H9 (cell line): ENCODE measurements around the gene KIF26B. TPM values are rescaled to one million over a fixed set of nuclear protein-coding genes. Genes with fewer than 3 reads are reported as not detected.

Source experiments
- DNase-seq: peaks from one replicate; pipeline ENCODE4 v3.0.0-alpha.2; 2017
- H2AFZ ChIP-seq: one replicate; pipeline ENCODE4 v1.6.1; 2013; ENCODE audit warnings: mild to moderate bottlenecking, low read length, control low read depth, moderate library complexity
- H2AK5ac ChIP-seq: 2 replicates; pipeline ENCODE4 v1.6.1; 2013; ENCODE audit warnings: low read length, control low read depth, mixed read lengths; ENCODE audit not compliant: insufficient read length
- H2BK120ac ChIP-seq: one replicate; pipeline ENCODE4 v1.6.1; 2013; ENCODE audit warnings: low read depth, mild to moderate bottlenecking, low read length, control low read depth, inconsistent platforms; ENCODE audit not compliant: poor library complexity, severe bottlenecking
- H2BK12ac ChIP-seq: 2 replicates; pipeline ENCODE4 v1.6.1; 2013; ENCODE audit warnings: low read length, control low read depth, mixed read lengths, low read depth; ENCODE audit not compliant: insufficient read length
- H2BK15ac ChIP-seq: 2 replicates; pipeline ENCODE4 v1.6.1; 2013; ENCODE audit warnings: low read depth, low read length, control low read depth
- H2BK20ac ChIP-seq: one replicate; pipeline ENCODE4 v1.6.1; 2013; ENCODE audit warnings: low read depth, mild to moderate bottlenecking, low read length, control low read depth, inconsistent platforms; ENCODE audit not compliant: poor library complexity, severe bottlenecking
- H2BK5ac ChIP-seq: 2 replicates; pipeline ENCODE4 v1.6.1; 2013; ENCODE audit warnings: low read length, control low read depth, mixed read lengths; ENCODE audit not compliant: insufficient read length
- H3K14ac ChIP-seq: 2 replicates; pipeline ENCODE4 v1.6.1; 2013; ENCODE audit warnings: low read length, control low read depth; ENCODE audit not compliant: insufficient read depth
- H3K18ac ChIP-seq: 2 replicates; pipeline ENCODE4 v1.6.1; 2013; ENCODE audit warnings: low read depth, mild to moderate bottlenecking, mixed read lengths, low read length, control low read depth; ENCODE audit not compliant: insufficient read length
- H3K23ac ChIP-seq: 2 replicates; pipeline ENCODE4 v1.6.1; 2013; ENCODE audit warnings: low read length, control low read depth, mixed read lengths, low read depth; ENCODE audit not compliant: insufficient read length
- H3K23me2 ChIP-seq: 2 replicates; pipeline ENCODE4 v1.6.1; 2013; ENCODE audit warnings: low read depth, mild to moderate bottlenecking, mixed read lengths, low read length, control low read depth; ENCODE audit not compliant: insufficient read length, poor library complexity, severe bottlenecking
- H3K27ac ChIP-seq: 2 replicates; pipeline ENCODE4 v1.5.1; 2013; ENCODE audit warnings: low read length, control low read depth, mixed read lengths, low read depth; ENCODE audit not compliant: insufficient read length
- H3K27me3 ChIP-seq: 2 replicates; pipeline ENCODE4 v1.6.1; 2013; ENCODE audit warnings: low read length, control low read depth, inconsistent platforms; ENCODE audit not compliant: insufficient read depth
- H3K4ac ChIP-seq: 2 replicates; pipeline ENCODE4 v1.6.1; 2013; ENCODE audit warnings: low read depth, mild to moderate bottlenecking, control low read depth, inconsistent platforms, low read length, moderate library complexity
- H3K4me1 ChIP-seq: 2 replicates; pipeline ENCODE4 v1.6.1; 2013; ENCODE audit warnings: low read length, control low read depth, inconsistent platforms; ENCODE audit not compliant: insufficient read depth
- H3K4me2 ChIP-seq: 2 replicates; pipeline ENCODE4 v1.6.1; 2013; ENCODE audit warnings: low read length, control low read depth, mixed read lengths; ENCODE audit not compliant: insufficient read length, insufficient read depth
- H3K56ac ChIP-seq: 2 replicates; pipeline ENCODE4 v1.6.1; 2013; ENCODE audit warnings: low read depth, mild to moderate bottlenecking, mixed read lengths, low read length, control low read depth; ENCODE audit not compliant: insufficient read length
- H3K79me1 ChIP-seq: 2 replicates; pipeline ENCODE4 v1.6.1; 2013; ENCODE audit warnings: low read depth, mild to moderate bottlenecking, moderate library complexity, low read length, control low read depth, inconsistent platforms; ENCODE audit not compliant: insufficient read depth, poor library complexity, severe bottlenecking
- H3K79me2 ChIP-seq: 2 replicates; pipeline ENCODE4 v1.6.1; 2013; ENCODE audit warnings: low read length, control low read depth, inconsistent platforms; ENCODE audit not compliant: insufficient read depth
- H3K9ac ChIP-seq: 2 replicates; pipeline ENCODE4 v1.6.1; 2013; ENCODE audit warnings: low read length, control low read depth, mixed read lengths; ENCODE audit not compliant: insufficient read length; ENCODE audit errors: extremely low read depth
- H3K9me3 ChIP-seq: one replicate; pipeline ENCODE4 v1.6.1; 2013; ENCODE audit warnings: low read depth, low read length, inconsistent platforms; ENCODE audit not compliant: control insufficient read depth
- H3T11ph ChIP-seq: one replicate; pipeline ENCODE4 v1.6.1; 2013; ENCODE audit warnings: mild to moderate bottlenecking, low read length, control low read depth, inconsistent platforms
- H4K20me1 ChIP-seq: one replicate; pipeline ENCODE4 v1.6.1; 2013; ENCODE audit not compliant: control insufficient read depth, insufficient read length, insufficient read depth
- H4K5ac ChIP-seq: 2 replicates; pipeline ENCODE4 v1.6.1; 2013; ENCODE audit warnings: low read depth, mild to moderate bottlenecking, mixed read lengths, low read length, control low read depth; ENCODE audit not compliant: insufficient read length
- H4K8ac ChIP-seq: replicated peaks from 2 replicates; pipeline ENCODE4 v1.6.1; 2013; ENCODE audit warnings: low read length, control low read depth, mixed read lengths, low read depth; ENCODE audit not compliant: insufficient read length
- H4K91ac ChIP-seq: 2 replicates; pipeline ENCODE4 v1.6.1; 2013; ENCODE audit warnings: low read depth, mild to moderate bottlenecking, moderate library complexity, mixed read lengths, low read length, control low read depth; ENCODE audit not compliant: insufficient read length
- H3K27ac Mint-ChIP-seq, 3 experiments: 2 replicates in 2 of 3; 3 replicates in 1 of 3; pipeline ENCODE4 v1.8.0; 2020 to 2021; ENCODE audit warnings: mixed read lengths in 3 of 3, mild to moderate bottlenecking in 1 of 3, moderate library complexity in 1 of 3
- H3K27me3 Mint-ChIP-seq: 2 replicates; pipeline ENCODE4 v1.8.0; 2021; ENCODE audit warnings: low read depth, mild to moderate bottlenecking, moderate library complexity, mixed read lengths
- H3K36me3 Mint-ChIP-seq, 3 experiments: 2 replicates in 2 of 3; 3 replicates in 1 of 3; pipeline ENCODE4 v1.8.0; 2020 to 2021; ENCODE audit warnings: low read depth in 3 of 3, mixed read lengths in 3 of 3; ENCODE audit not compliant: insufficient read depth in 1 of 3
- H3K4me1 Mint-ChIP-seq, 2 experiments: 2 replicates each; pipeline ENCODE4 v1.8.0; 2020; ENCODE audit warnings: mixed read lengths in 2 of 2
- H3K4me3 Mint-ChIP-seq, 2 experiments: 2 replicates in 1 of 2; 3 replicates in 1 of 2; pipeline ENCODE4 v1.8.0; 2020 to 2021; ENCODE audit warnings: mild to moderate bottlenecking in 2 of 2, mixed read lengths in 2 of 2, moderate library complexity in 1 of 2
- H3K9me3 Mint-ChIP-seq, 2 experiments: 2 replicates in 1 of 2; 3 replicates in 1 of 2; pipeline ENCODE4 v1.8.0; 2020; ENCODE audit warnings: mild to moderate bottlenecking in 2 of 2, mixed read lengths in 2 of 2, moderate library complexity in 1 of 2
- WGBS: extraction: QIAGEN DNeasy Blood & Tissue Kit; methylation state at CpG from one replicate; pipeline ENCODE4 v1.1.7; 2013; ENCODE audit warnings: missing lambda C conversion rate, low lambda C conversion rate, mixed read lengths; ENCODE audit not compliant: insufficient read length; ENCODE audit errors: extremely low coverage; 5-methylcytosine and 5-hydroxymethylcytosine counted together
- total RNA-seq: library from RNA; stranded (reverse); gene quantifications from 2 replicates; pipeline ENCODE4 v1.2.1, GENCODE V29; 2021
- TF ChIP-seq, protein P1 (sequence below): fragments of 200-600 bp; sonication (generic); conservative IDR thresholded peaks from 3 replicates; pipeline ENCODE4 v1.8.0; 2021; ENCODE audit warnings: antibody characterized with exemption, mild to moderate bottlenecking

The KIF26B gene
- total RNA-seq, 1 experiment from 2014 or later = 0.13 TPM

DNA sequence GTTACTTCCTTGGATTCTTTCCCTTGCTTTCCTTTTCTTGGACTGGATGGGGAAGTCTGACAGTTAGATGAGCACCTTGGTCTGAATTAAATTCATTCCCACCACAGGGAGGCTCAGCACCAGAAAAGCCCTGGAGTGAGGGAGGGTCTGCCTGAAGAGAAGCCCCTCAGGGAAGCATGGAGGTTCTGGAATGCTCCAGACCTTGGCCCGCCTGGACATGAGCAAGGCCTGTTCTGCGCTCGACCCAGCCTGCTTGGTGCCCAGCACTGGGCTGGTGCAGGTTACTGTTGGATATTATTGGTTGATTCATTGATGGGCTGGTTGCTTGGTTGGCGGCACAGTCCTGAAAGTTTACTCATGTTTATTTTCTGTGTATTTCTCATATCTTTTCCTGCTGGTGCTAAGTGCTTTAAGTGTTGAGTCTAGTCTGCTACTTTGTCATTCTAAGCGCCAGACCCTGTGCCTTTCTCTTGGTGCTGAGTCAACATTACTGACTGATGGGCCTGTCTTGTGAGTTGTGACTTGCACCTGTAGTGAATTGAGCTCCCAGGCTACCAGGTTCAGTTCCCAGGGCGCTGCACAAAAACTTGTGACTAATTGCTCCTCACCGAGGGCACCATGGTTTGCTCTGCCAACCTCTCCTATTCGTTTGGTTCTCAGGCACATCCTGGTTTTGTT, 538.5 kb downstream of the KIF26B start:
- H3K36me3 Mint-ChIP-seq = no peaks in the 10 kb centered on the region
- Histone ChIP-seq H2BK20ac (no peak overlapping the region), H3K4ac (no peak overlapping the region), H3K23ac (no peak overlapping the region), H3K4me1 (no peaks in the 10 kb centered on the region), H4K8ac (no peak overlapping the region), H3K23me2 (no peaks in the 10 kb centered on the region), H3K79me2 (no peaks in the 10 kb centered on the region), H3K14ac (no peak overlapping the region), H2BK5ac (no peak overlapping the region), H3T11ph (no peak overlapping the region), H4K5ac (no peak overlapping the region), H2BK15ac (no peak overlapping the region), H3K56ac (no peak overlapping the region), H4K91ac (no peak overlapping the region), H3K4me2 (no peak overlapping the region), H2AFZ (no peak overlapping the region), H3K9me3 (no peaks in the 10 kb centered on the region), H3K18ac (no peak overlapping the region), H4K20me1 (no peaks in the 10 kb centered on the region), H2BK12ac (no peak overlapping the region), H3K9ac (no peak overlapping the region), H3K27me3 (no peaks in the 10 kb centered on the region), H2AK5ac (no peak overlapping the region), H2BK120ac (no peak overlapping the region), H3K27ac (no peak overlapping the region), H3K79me1 (no peaks in the 10 kb centered on the region)
- WGBS = no CpG with 5 or more reads among the region's 8 CpGs
- TF ChIP-seq, protein P1, sequence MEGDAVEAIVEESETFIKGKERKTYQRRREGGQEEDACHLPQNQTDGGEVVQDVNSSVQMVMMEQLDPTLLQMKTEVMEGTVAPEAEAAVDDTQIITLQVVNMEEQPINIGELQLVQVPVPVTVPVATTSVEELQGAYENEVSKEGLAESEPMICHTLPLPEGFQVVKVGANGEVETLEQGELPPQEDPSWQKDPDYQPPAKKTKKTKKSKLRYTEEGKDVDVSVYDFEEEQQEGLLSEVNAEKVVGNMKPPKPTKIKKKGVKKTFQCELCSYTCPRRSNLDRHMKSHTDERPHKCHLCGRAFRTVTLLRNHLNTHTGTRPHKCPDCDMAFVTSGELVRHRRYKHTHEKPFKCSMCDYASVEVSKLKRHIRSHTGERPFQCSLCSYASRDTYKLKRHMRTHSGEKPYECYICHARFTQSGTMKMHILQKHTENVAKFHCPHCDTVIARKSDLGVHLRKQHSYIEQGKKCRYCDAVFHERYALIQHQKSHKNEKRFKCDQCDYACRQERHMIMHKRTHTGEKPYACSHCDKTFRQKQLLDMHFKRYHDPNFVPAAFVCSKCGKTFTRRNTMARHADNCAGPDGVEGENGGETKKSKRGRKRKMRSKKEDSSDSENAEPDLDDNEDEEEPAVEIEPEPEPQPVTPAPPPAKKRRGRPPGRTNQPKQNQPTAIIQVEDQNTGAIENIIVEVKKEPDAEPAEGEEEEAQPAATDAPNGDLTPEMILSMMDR = no peak
- no peak overlapping the region for H3K4me3 Mint-ChIP-seq
- H3K27ac Mint-ChIP-seq = peak overlapping the region in 1 of 3 experiments; percentile 73; a peak in 1 of 7 replicates
- peaks cover 14% of the 10 kb centered on the region for H3K27me3 Mint-ChIP-seq
- DNase-seq = no peak
- no peaks in the 10 kb centered on the region for H3K4me1 Mint-ChIP-seq
- no peaks in the 10 kb centered on the region; a peak in 1 of 5 replicates for H3K9me3 Mint-ChIP-seq
